ENCODE results near the gene UNC79.

Gene UNC79

DNA sequence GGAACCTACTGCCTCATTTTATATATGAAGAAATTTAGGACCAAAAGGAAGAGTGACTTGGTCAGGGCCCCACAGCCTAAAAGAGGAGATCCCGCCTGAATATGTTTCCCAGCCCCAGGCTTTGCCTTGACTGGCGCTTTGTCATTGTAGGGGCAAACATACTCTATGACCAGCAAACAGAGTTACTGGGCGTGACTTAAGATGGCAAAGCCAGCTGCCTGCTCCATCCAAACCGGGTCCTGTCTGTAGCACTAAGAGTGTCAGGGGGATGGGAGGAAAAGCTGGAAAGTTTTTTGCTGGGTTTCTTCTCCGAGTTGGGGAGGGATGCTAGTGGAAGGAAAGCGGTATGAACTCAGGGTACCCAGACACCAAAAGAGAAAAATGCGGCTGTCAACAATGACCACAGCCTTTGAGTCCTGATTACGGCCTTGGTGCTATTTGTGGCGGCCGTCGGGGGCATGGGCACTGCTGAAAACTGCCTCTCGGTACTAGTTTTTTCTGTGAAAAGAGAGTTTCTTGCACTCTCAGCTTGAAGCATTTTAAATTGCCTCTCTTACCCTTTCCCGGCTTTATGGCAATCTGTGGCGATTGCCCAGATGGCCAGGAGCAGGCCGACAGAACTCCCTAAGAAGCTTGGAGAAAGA lies 274.9 kb downstream of the UNC79 start:
- DNase-seq (ENCODE audit: extremely low read depth in 1 of 2, low read depth in 1 of 2): no peak

DNA sequence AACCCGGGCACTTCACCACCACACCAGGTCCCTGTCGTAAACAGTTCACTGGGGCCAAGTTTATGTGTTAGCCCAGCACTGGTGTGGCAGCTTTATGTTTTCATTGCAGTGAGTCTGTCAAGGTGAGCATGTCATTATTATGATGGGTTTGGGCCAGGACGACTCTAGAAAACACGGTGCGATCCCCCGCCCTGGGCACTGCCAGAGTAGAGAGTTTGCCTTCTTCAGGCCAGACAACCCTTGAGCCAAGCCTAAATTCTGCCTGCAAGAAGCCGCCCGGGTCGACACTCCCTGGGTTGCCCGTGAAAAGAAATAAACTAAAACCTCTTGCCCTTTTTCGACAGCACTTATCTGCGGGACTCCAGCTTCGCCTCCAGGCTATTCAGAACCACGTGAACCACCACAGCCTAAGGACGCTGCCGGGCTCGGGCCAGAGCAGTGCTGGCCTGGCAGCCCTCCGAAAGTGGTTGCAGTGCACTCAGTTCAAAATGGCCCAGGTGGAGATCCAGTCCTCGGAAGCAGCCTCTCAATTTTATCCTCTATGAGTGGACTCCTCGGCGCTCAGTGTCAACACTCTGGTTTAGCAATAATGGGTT lies 275.7 kb downstream of the UNC79 start:
- no peak for DNase-seq (ENCODE audit: extremely low read depth in 1 of 2, low read depth in 1 of 2)

DNA sequence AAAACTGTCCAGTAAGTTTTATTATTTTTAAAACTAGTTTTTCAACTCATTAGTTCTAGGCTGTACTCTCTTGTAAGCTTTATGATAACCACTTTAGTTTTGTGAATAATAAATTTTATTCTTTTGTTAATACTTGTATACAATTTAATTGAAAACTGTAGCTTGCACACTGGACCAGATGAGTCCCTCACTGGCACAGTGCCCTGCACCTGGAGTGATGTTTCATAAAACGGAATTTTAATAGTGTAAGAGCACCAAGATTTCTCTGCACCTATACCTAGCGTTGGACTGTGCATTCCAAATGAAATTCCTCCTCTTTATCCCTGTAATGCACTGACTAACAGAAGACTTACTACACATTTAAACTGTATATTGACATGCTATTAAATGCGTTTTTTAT lies 276.7 kb downstream of the UNC79 start:
- DNase-seq (ENCODE audit: extremely low read depth in 1 of 2, low read depth in 1 of 2): no peak

DNA sequence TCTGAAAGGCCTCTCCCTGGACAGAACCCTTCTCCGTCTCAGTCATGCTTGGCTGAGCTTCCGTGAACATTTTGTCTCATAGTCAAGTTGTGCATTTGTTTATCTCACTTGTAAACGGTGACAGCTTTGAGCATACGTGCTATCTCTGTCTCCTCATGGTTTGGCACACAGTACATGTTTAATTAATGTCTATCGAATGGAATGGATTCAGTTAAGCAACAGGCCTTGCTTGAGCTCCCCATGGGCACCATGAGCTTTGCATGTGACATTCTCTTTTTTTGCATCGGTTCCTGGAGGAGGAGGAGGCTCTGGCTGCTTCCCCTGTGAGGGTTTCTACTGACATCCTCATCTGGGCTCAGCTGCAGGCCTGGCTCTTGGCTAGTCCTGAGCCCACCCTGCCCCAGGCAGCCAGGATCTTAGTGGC lies 277.6 kb downstream of the UNC79 start:
- no peak for DNase-seq (ENCODE audit: extremely low read depth in 1 of 2, low read depth in 1 of 2)

DNA sequence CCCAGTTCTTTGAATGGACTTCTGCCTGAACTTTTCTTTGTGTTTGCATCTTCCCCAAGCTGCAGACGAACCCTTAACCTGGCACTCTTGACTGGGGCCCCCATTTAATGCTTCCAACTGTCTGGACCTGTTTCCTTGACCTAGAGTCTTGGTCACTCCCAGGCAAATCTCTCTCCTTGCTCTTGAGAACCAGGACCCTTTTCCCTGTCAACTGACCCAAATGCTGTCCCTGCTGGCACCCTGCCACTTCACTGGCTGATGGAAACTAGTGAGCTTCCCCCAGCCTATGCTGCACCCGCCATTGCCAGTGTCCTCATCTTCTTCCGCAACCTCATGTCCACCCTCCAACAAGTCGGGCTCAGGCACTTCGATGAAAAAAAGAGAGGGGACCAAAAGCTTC lies 278.1 kb downstream of the UNC79 start:
- no peak for DNase-seq (ENCODE audit: extremely low read depth in 1 of 2, low read depth in 1 of 2)

DNA sequence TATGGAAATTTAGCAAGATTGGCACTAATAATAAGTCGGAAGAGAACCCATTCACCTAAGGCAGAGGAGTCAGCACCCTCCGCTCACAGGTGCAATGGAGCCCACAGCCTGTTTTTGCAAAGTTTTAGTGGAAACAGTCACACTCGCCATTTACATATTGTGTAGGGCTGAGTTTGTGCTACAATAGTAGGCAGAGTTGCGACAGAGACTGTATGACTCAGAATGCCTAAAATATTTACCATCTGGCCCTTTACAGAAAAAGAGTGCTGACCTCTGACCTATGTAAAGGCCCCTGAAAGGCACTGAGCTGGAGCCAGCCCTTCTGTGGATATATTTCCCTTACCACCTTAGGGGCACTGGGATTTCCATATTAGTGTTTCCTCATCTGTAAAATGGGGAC lies 278.5 kb downstream of the UNC79 start:
- no peak for DNase-seq (ENCODE audit: extremely low read depth in 1 of 2, low read depth in 1 of 2)

DNA sequence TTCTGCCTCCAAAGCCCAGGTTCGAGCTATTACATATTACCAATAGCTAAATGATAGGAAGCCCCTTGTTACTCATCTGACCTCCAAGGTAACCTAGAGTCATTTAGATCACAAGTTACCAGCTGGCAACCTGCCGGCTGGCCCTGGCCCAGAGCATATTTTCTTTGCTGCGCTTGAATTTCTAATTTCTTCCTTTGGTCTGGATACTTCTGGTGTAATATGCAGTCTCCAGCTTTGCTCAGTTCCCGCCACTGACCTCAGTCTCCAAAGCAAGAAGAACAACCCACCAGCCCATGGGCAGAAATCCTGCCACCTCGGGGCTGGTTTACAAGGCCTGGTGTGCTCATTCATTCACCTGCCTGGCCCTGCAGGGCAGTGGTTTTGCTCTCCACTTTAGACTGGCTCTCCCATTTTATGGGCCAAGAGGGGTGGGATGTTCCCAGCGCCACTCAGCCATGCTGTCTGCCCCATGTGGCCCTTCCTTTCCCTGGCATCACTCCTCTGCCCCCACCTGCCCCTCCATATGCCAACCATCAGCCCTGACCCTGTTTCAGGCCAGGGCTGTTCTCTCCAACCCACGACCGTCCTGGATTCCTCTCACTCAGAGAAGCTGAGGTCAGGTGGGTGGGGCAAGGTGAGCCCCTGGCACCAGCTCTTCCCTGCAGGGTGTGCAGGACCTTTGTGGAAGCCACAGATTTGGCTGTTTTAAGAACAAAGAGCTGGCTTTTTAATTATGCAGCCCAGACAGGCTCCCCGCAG lies 281.5 kb downstream of the UNC79 start:
- no peak for DNase-seq (ENCODE audit: extremely low read depth in 1 of 2, low read depth in 1 of 2)

DNA sequence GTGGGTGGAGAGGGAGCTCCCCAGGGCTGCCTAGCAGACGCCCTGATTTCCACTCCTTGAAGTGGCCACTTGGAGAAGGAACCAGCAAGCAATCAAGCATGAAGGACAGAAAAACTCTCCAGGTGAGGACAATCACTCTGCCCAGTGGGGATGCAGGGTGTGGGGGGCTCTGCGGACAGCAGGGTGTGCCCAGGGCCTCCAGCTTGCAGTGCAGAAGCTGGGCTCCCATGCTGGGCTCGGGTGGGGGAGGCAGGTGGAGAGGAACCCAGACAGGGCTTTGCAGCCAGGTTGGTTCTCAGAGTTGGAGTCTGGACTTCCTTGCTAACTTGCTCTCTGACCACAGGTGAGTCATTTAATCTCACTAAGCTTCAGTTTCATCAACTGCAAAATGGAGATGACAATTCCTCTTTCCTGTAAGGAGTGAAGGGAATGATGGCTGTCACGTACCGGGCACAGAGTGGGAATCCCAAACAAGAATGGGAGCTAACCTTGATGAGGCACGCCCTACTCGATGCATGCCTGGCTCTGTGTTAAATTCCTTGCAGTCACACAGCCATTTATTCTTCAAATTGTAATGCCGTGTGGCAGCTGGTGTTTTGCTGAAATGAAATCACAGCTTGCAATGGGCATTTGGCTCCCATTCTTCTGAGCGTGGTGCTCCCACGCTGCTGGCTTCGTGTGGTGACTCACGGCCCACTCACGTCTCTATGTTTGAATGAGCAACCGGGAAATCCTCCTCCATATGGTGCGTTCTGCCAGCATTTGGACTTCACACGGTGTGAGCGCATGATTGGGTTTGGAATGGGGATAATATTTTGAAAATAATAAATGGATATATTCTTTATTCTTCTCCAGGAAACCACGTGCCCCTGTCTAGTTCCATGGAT lies 282.3 kb downstream of the UNC79 start:
- DNase-seq (ENCODE audit: extremely low read depth in 1 of 2, low read depth in 1 of 2): no peak

DNA sequence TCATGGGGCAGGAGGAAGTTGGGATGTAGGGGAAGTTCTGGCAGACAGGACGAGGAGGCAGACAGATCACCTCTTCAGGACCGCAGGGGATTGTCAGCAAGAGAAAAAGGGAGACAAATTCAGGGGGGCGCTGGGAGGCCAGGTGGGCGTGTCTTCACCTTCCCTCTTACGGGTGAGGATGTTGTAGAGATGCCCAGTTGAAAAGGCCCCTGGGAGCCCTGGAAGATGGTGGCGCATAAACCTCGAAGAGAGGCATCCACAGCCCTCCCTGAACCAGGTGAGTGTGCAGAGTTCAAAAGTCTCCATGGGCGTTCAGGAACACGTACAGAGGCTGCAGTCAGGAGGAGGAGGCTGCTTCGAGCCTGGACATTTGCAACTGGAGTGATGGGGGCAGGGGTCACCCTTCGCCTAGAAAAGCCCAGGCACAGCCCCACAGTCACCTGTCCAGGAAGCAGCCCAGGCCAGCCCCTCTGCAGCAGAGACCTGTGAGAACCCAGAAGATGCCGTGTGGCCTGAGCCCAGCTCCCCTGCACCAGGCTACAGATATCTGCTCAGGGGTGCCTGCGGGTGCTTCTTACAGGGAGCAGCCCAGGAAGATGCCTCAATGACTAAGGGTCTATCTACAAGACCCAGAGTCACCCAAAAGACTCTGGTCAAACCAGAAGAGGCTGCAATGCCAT lies 283.1 kb downstream of the UNC79 start:
- DNase-seq (ENCODE audit: extremely low read depth in 1 of 2, low read depth in 1 of 2): no peak

DNA sequence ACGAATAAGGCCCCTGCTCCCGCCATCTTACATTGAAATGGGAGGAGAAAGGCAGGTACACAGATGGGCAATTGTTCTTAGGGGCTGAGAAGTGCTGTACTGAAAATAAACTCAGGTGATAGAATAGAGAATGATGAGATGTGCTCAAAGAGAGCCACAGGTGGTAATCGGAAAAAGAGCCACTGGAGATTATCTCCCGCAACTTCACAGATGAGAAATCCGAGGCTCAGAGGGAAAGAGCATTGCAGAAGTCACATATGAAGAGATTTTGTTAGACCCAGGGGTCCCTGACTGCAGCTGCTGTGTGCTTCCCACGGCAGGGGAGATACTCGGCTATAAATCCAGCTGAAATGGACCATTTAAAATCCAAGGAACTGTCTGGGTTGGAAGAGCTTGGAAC lies 283.9 kb downstream of the UNC79 start:
- DNase-seq (ENCODE audit: extremely low read depth in 1 of 2, low read depth in 1 of 2): no peak

DNA sequence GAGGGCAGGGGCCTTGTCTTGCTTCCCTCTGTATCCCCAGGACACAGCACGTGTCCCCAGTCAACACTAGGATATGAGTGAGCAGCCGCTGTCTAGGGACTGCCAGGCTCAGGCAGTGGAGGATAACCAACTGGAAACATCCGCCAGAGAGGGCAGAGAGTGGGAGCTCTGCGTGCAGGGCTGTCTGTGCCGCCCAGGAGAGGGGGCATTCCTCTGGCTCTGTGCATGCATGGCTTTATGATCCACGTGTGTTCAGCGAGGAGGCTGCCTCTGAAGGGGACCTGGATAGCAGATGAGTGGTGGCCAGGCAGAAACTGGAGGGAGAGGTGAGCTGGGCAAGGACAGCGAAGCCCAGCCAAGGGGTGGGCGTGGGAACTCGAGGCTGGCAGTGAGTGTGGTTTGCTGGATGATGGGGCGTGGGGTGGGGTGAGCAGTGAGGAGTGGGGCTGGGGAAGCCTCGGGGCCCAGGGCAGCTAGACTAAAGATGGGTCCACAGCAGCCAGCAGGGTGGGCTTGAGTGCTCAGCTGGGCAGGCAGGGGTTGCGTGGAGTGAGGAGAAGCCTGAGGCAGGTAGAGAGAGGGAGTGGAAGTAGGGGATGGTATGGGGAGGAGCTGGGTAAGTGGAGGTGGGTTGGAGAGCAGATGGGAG lies 284.7 kb downstream of the UNC79 start:
- DNase-seq (ENCODE audit: extremely low read depth in 1 of 2, low read depth in 1 of 2): no peak

DNA sequence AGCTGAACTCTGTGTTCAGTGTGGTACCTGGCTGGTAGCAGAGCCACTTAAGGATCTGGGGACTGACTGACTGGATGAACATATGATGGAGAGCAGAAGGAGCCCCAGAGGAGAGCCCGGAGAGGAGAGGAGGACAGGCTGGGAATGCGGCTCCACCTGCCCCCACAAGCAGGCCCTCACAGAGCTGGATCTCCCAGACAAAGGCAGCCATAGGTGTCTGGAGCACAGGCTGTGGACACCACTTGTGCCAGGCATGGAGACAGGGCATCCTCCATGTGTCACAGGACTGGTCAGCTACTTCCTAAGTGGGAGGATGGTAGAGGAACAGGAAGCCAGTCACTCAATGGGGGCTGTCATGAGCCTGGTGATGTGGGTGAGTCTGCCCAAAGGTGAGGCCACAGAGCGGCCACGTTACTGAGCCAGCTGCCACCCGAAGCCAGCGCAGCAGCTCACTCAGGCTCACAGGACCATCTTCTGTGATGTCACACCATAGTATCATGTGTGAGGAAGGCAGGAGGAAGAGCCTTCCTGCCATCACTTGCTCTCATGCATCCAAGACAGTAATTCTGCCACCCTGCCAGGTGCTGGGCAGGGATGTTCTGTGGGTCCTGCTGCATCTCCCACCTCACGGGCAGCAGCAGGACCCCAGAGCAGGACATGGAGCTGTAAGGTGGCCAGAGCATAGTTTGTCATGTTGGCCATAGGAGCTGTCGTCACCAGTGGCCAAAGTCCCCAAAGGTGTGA lies 285.4 kb downstream of the UNC79 start:
- DNase-seq (ENCODE audit: extremely low read depth in 1 of 2, low read depth in 1 of 2): no peak

DNA sequence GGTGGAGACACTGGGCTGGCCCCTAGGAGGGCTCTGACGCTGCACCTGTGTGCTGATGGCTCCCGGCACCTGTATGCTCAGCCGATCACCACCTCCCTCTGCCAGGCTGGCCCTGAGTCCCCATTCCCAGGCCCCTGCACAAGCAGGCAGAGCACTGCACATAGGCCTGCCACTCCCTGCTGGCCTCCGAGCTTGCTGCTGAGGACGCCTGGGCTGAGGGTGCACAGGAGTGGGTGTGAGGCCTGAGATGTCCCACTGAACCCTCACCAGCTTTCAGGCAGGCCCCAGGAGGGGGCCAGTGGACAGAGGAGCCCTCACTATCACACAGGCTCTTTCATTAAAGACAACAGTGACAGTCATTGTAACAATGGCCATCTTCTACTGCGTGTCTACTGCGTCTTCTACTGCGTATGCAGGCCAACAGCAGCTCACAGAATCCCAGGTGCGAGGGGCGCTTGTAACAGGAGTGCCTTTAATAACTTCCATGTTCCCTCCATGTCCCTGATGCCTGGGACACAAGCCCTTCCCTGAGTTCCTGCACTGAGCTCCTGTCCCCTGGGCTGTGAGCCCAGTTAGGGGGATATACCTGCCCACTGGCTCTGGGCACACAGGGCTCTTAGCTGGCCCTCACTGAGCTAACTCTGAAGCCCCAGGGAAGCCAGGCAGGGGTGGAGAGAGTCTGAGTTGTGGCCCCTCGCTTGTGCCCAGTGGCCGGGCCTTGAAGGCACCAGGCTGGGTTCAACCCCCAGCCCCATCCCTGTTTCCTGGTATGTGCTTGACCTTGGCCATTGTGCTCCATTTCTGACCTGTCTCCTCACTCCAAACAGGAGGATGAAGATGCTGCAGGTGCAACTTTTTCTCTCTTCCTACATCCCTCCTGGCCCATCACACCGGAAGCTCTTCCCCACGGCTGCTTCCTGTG lies 286.3 kb downstream of the UNC79 start:
- DNase-seq (ENCODE audit: extremely low read depth in 1 of 2, low read depth in 1 of 2): no peak

DNA sequence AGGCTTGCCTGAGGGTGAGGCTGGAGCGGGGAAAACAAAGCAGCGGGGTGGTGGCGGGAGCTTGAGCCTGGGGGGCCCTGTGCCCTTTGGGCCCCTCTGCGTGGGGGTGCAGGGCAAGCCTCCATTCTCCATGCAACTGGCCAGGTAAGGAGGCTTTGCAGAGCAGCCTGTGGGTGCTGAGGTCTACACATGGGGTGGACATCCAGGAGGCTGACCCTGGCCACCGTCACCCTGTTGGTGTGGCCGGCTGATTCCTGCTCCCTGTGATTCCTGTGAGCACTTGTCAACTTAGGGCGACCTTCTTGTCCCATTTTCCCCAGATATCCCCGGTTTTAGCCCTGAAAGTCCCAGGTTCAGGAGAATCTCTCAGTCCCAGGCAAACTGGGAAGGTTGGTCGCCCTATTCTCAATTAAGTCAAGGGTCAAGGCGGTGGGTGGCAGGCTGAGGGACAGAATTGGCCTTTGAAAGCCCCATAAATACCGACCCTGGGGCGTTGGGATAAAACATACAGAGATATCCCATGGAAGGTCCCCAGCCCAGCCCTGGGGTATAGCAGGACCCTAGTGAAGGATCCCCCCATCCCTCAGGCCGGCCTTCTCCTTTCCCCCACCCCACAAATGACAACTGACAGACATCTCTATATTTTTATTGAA lies 287.1 kb downstream of the UNC79 start:
- no peak for DNase-seq (ENCODE audit: extremely low read depth in 1 of 2, low read depth in 1 of 2)

DNA sequence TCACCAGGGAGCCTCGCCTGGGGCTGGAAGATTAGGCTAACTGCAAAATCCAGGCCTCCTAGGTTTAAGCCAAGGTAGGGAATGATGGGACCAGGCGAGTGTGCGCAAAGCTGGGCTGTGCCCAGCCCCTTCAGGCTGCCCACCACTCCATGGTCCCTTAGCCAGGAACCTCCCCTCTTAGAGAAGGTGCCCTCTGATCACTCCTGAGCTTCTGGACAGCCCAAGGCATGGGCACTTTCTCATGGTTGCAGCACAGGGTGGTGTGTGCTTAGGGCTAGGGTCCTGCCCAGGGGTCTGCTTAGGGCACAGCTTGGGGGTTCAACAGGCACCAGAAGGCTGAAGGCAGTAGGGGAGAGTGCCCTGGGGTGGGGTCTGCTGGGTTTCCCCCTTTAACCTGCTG lies 288.5 kb downstream of the UNC79 start:
- DNase-seq (ENCODE audit: extremely low read depth in 1 of 2, low read depth in 1 of 2): no peak

DNA sequence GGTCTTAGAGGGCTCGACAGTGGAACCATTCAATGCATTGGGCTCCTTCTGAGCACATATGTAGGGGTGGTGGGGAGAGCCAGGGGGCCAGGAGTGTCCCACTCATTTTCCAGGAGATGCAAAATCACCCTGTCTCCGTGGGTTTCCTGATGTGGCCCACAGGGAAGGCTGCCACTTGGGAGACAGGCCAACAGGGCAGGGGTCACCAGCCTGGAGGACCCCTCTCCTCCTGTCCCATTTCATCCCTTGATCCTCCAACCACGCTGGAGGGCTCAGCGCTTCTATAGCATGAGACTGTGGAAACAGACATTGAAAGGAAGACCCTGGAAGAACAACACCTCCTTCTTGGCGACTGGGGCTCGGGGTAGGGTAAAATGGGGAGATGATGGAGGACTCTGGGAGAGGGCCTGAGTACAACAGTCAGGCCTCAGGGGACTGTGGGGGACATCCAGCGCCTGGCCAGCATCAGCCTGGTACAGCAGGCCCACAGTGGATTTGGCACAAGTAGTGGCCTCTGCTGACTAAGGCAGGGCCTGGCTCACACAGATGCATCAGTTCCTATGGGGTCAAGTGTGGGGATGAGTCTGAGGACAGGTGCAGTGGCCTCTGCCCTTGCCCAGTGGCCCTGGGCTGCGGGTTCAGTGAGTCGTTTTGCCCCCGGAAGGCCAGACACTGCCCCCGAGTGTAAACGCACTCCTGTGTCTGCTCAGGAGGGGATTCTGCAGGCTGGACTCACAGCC lies 289.5 kb downstream of the UNC79 start:
- DNase-seq (ENCODE audit: extremely low read depth in 1 of 2, low read depth in 1 of 2): no peak

DNA sequence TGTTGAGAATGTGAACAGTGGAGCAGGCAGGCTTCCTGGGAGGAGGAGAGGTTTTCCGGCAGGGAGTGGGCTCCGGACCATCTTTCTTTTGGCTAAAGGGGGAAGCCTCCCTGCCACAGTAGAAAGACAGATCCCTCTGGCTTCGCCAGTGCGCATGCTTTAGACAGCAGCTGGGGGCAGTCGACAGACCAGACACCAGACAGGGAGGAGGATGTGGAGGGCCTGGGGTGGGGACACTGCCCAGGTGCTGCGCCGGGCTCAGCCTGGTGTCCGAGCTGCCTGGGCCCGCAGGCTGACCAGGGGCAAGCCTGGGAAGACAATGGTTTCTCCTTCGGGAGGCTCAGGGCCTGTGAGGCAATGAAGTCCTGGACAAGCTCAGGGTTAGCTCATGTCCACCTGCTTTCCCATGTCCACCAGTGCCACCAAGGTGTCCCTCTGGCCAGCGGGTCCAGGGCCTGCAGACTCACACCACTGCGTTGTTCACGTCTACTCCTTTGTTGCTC lies 290.3 kb downstream of the UNC79 start:
- no peak for DNase-seq (ENCODE audit: extremely low read depth in 1 of 2, low read depth in 1 of 2)

All from activated CD8-positive, alpha-beta memory T cell treated with anti-CD3 and anti-CD28 coated beads for 1 hour (primary cell).